OCI-LY1 (cell line): ENCODE measurements around the gene HGS.

ENCODE experiments used
- H2AFZ ChIP-seq: fragments of 200-600 bp; sonication (generic), shearing (Covaris generic); 2 replicates; pipeline ENCODE4 v1.6.0; 2014; ENCODE audit warnings: antibody characterized with exemption, mild to moderate bottlenecking, low read length
- H3F3A ChIP-seq: fragments of 200-600 bp; sonication (generic), shearing (Covaris generic); 2 replicates; pipeline ENCODE4 v1.6.0; 2014; ENCODE audit warnings: mild to moderate bottlenecking, antibody characterized with exemption, low read length, moderate library complexity; ENCODE audit not compliant: insufficient read depth
- H3K27ac ChIP-seq: fragments of 200-600 bp; sonication (generic); 2 replicates; pipeline ENCODE4 v1.5.1; 2014; ENCODE audit warnings: low read length, mixed run types, mild to moderate bottlenecking, low read depth; ENCODE audit not compliant: poor library complexity, severe bottlenecking
- H3K27me3 ChIP-seq: fragments of 200-600 bp; sonication (generic); 2 replicates; pipeline ENCODE4 v1.6.0; 2014; ENCODE audit warnings: antibody characterized with exemption, mild to moderate bottlenecking, low read length, moderate library complexity; ENCODE audit not compliant: insufficient read depth
- H3K36me3 ChIP-seq: fragments of 200-600 bp; sonication (generic); 2 replicates; pipeline ENCODE4 v1.6.1; 2014; ENCODE audit warnings: mild to moderate bottlenecking, antibody characterized with exemption, low read length, moderate library complexity, mixed read lengths; ENCODE audit not compliant: insufficient read depth
- H3K4me1 ChIP-seq: fragments of 200-600 bp; sonication (generic); 2 replicates; pipeline ENCODE4 v1.5.1; 2014; ENCODE audit warnings: mild to moderate bottlenecking, low read length, moderate library complexity; ENCODE audit not compliant: insufficient read depth, severe bottlenecking
- H3K4me2 ChIP-seq: fragments of 200-600 bp; sonication (generic), shearing (Covaris generic); 2 replicates; pipeline ENCODE4 v1.6.1; 2014; ENCODE audit warnings: low read length
- H3K4me3 ChIP-seq: fragments of 200-600 bp; sonication (generic); 2 replicates; pipeline ENCODE4 v1.5.1; 2014; ENCODE audit warnings: low read length, low read depth, mild to moderate bottlenecking, mixed read lengths; ENCODE audit not compliant: poor library complexity, severe bottlenecking
- H3K79me2 ChIP-seq: fragments of 200-600 bp; shearing (Covaris generic); 2 replicates; pipeline ENCODE4 v1.6.1; 2016; ENCODE audit warnings: mixed run types, low read length, mixed read lengths; ENCODE audit not compliant: insufficient read depth
- H3K9ac ChIP-seq: fragments of 200-600 bp; sonication (generic), shearing (Covaris generic); 2 replicates; pipeline ENCODE4 v1.6.1; 2014; ENCODE audit warnings: mild to moderate bottlenecking, low read length, mixed read lengths
- H3K9me2 ChIP-seq: fragments of 200-600 bp; sonication (generic), shearing (Covaris generic); 2 replicates; pipeline ENCODE4 v1.6.1; 2014; ENCODE audit warnings: low read depth, mild to moderate bottlenecking, low read length, mixed read lengths
- H3K9me3 ChIP-seq: fragments of 200-600 bp; shearing (Covaris generic); 2 replicates; pipeline ENCODE4 v1.6.1; 2014; ENCODE audit warnings: low read length, mixed read lengths
- H4K20me1 ChIP-seq: fragments of 200-600 bp; sonication (generic), shearing (Covaris generic); 2 replicates; pipeline ENCODE4 v1.6.0; 2016; ENCODE audit warnings: mild to moderate bottlenecking, low read length; ENCODE audit not compliant: insufficient read depth
- CTCF ChIP-seq: fragments of 200-600 bp; sonication (generic), shearing (Covaris generic); IDR thresholded peaks from 2 replicates; pipeline ENCODE4 v1.5.1; 2017; ENCODE audit warnings: mild to moderate bottlenecking, antibody characterized with exemption, low read length, moderate library complexity, mixed read lengths
- EZH2 ChIP-seq: fragments of 200-600 bp; sonication (generic), shearing (Covaris generic); IDR thresholded peaks from 2 replicates; pipeline ENCODE4 v1.8.0; 2017; ENCODE audit warnings: borderline replicate concordance, mixed run types, mild to moderate bottlenecking, antibody characterized with exemption, low read length, moderate library complexity, mixed read lengths

Gene HGS

GRCh38 chr17:81690066-81690465 lies 6.3 kb downstream of the HGS start:
- Histone ChIP-seq H4K20me1 (no peaks in the 10 kb centered on the region), H3F3A (no peaks in the 10 kb centered on the region), H3K9ac (no peak overlapping the region), H3K9me3 (no peaks in the 10 kb centered on the region), H3K4me2 (no peak overlapping the region), H3K4me1 (peaks cover 8% of the 10 kb centered on the region), H3K27me3 (no peaks in the 10 kb centered on the region), H3K9me2 (no peaks in the 10 kb centered on the region), H3K36me3 (peaks cover 92% of the 10 kb centered on the region), H3K4me3 (no peak overlapping the region), H3K79me2 (no peaks in the 10 kb centered on the region; the same call in 1 of the 2 replicates), H3K27ac (no peak overlapping the region), H2AFZ (no peak overlapping the region)
- TF ChIP-seq EZH2, result no peak
- no peak for TF ChIP-seq CTCF

GRCh38 chr17:81690549-81690948 lies 6.7 kb downstream of the HGS start:
- no peak overlapping the region for H3K4me2 ChIP-seq
- no peak overlapping the region for H3K27ac ChIP-seq
- H3K9me3 ChIP-seq, result no peaks in the 10 kb centered on the region
- H3K4me1 ChIP-seq, result peaks cover 3% of the 10 kb centered on the region
- H3K9ac ChIP-seq, result no peak overlapping the region
- no peak for TF ChIP-seq CTCF
- TF ChIP-seq EZH2, result no peak
- H3K36me3 ChIP-seq, result peaks cover 93% of the 10 kb centered on the region
- H3F3A ChIP-seq, result no peaks in the 10 kb centered on the region
- H3K4me3 ChIP-seq, result no peak overlapping the region
- no peaks in the 10 kb centered on the region; the same call in 1 of the 2 replicates for H3K79me2 ChIP-seq
- H4K20me1 ChIP-seq, result no peaks in the 10 kb centered on the region
- no peaks in the 10 kb centered on the region for H3K9me2 ChIP-seq
- H2AFZ ChIP-seq, result no peak overlapping the region
- no peaks in the 10 kb centered on the region for H3K27me3 ChIP-seq

GRCh38 chr17:81691196-81691595 lies 7.4 kb downstream of the HGS start:
- Histone ChIP-seq H4K20me1 (no peaks in the 10 kb centered on the region), H3K4me2 (no peak overlapping the region), H3K9me3 (no peaks in the 10 kb centered on the region), H3K79me2 (no peaks in the 10 kb centered on the region), H2AFZ (no peak overlapping the region), H3K9ac (no peak overlapping the region), H3K27ac (no peak overlapping the region), H3F3A (no peaks in the 10 kb centered on the region), H3K27me3 (no peaks in the 10 kb centered on the region), H3K9me2 (no peaks in the 10 kb centered on the region), H3K36me3 (peaks cover 93% of the 10 kb centered on the region), H3K4me1 (no peaks in the 10 kb centered on the region), H3K4me3 (no peak overlapping the region)
- TF ChIP-seq EZH2 (no peak), CTCF (no peak)
